GM19467 (cell line): ENCODE results near the gene KCTD17.

ENCODE experiments used
- ATAC-seq: cut with Tn5 transposase; IDR thresholded peaks from one replicate; pipeline ENCODE4 v1.9.1; 2021; ENCODE audit warnings: mild to moderate bottlenecking, moderate library complexity; ENCODE audit not compliant: unreplicated experiment

The KCTD17 gene, protein sequence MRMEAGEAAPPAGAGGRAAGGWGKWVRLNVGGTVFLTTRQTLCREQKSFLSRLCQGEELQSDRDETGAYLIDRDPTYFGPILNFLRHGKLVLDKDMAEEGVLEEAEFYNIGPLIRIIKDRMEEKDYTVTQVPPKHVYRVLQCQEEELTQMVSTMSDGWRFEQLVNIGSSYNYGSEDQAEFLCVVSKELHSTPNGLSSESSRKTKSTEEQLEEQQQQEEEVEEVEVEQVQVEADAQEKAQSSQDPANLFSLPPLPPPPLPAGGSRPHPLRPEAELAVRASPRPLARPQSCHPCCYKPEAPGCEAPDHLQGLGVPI

DNA sequence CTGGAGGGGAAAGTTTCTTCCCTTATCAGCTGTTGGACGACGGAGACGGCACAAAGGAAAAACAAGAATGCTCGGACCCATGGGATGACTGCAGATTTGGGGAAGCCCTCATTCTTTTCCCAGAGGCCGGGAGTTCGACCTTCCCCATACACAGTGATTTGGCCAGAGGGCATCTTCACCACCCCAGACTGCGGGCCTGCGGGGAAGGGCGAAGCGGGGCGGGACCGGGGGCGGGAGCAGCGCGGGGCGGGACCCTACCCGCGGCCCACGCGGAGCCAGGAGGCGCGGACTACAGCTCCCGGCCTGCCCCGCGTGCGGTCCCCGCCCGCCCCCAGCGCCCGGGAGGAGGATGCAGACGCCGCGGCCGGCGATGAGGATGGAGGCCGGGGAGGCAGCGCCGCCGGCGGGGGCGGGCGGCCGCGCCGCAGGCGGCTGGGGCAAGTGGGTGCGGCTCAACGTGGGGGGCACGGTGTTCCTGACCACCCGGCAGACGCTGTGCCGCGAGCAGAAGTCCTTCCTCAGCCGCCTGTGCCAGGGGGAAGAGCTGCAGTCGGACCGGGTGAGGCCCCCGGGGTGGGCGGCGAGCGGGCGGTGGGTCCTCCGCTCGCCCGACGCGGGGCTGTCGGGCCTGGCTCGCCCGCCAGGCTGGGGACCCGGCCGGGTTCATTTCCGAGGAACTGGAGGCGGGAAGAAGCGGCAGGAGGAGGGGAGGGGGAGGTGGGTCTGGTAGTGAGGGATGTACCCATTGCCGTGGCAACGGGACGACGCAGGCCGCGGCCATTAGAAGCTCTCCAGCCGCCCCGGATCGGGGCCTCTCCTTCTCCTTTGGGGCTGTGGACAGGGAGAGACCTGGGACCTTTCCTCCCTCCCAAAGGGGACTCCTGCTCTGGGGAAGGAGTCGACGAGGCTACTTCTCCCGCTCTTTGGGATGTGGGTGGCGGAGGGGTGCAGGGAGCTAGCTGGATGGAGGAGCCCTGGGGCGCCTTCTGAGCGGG lies at the start of gene KCTD17:
KCTD17 (plus strand) TSS at position 352 of the 995 bp plus-strand sequence; CDS start at position 371, 19 bp downstream.
- no peak for ATAC-seq

DNA sequence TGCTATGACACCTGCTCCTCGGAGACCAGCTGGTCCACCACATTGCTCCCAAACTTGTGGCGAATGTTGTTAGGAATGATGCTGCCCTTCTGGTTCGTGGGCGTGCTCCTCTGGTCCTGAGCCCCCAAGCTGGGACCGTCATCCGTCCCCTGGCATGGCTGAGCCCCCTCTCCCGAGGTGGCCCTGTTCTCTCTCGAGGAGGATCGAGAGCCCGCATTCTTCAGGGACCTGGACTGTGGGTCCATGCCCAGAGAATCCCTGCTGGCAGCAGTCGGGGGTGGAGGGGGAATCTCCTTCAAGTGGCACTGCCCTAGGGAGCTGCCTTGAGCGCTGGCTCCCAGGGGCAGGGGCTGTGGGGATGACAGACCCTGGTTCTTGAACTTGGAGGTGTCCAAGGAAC lies 49.7 kb upstream of the KCTD17 start:
- ATAC-seq: no peak

DNA sequence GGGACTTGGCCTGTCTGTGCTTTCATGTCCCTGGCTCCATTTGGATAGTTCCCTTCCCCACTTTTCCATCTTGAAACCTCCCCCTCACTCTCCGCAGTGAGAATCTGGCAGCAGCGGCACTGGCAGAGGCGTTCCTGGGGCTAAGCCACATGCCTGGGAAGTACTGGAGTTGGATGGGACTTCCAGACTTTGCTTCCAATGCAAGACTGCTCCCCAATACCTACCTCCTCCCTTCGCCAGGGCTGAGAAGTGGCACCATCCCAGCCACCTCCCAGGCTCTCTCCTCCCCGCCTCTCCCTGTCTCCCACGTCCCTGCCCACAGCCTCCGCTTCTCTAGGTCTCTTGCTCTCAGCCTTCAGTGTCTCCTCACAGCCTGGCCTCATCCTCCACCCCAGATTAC lies 48.9 kb upstream of the KCTD17 start:
- ATAC-seq: no peak

DNA sequence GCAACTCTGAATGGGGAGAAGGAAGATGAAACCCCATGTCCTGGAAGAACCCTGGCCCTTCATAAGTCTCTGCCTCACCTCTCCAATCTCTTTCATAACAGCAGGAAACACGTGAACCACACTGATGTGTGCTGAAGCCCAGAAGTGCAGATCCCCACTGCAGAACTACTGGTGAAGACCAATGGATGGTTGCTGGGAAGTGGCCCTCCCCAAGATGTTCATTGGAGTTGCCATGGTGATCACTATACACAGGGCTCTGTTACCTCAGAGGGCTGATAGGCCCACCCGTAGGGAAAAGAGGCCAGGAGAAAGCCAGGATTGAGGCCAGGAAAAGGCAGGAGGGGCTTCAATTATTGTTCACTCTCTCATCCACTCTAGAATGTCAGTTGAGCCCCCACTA lies 43.9 kb upstream of the KCTD17 start:
- ATAC-seq: no peak

DNA sequence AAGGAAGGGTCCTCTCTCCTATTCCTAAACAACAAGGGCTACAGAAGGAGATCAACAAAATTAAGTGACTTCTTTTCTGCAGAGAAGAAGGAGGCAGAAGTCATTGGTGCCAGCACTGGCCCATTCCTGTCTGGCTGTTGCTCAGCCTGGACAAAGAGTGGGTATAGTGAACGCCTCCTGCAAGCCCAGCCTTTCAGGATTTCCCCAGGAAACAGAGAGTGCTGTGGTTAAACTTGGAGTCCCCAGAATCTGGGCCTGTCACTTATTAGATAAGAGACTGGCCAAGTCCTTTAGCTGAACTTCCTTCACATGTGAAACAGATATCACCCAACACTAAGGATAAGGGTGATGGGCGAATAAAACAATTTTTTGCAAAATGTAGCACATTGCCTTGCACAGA lies 43.2 kb upstream of the KCTD17 start:
- ATAC-seq: no peak

DNA sequence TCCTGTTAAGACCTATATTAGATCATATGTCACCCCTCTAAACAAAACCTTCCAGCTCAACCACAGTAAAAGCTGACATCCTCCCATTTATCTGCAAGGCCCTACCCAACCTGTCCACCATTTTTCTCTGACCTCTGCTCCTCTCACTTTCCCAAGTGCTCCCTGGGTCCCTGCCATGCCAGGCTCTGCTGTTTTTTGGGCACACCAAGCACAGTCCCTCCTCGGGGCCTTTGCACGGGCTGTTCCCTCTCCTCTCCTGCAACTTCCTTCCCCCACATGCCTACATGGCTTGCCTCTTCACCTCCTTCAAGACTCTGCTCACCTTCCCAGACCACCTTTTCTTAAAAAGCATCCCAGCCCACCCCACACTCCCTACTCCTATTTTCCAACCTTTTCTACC lies 42.1 kb upstream of the KCTD17 start:
- no peak for ATAC-seq

DNA sequence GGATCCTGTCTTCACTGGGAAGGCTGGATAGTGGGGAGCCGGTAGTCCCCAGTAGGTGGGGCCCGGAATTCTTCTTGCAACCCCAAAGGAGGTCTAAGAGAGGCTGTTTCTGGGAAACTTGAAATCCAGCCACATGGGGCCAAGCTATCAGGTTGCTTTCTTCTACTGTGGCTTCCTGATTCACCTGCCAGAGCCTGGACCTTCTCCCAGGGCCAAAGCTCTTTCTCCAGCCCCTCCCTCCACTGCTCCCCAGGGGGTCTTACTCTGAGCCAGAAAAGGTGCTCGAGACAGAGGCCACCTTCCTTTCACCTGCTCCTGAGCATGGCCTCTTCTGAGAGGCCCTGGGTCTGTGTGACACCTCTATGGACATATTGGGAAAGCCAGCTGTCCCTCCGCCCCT lies 41.4 kb upstream of the KCTD17 start:
- ATAC-seq: no peak

DNA sequence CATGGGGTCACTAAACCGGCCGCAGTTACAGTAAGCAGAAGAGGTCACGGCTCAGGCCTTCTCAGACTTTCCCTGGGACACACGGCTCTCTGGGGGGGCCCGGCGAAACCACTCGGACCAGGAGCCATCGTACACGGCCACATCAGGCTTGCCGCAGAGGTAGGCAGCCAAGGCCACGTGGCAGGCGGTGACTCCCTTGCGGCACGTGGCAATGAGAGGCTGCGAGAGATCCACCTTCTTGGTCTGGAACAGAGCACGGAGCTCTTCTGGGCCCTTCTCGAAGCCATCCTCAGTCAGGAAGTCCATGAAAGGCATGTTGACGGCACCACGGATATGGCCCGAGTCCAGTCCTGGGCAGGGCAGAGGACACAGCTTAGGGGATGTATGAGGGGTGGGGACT lies 40.6 kb upstream of the KCTD17 start:
- ATAC-seq: no peak

DNA sequence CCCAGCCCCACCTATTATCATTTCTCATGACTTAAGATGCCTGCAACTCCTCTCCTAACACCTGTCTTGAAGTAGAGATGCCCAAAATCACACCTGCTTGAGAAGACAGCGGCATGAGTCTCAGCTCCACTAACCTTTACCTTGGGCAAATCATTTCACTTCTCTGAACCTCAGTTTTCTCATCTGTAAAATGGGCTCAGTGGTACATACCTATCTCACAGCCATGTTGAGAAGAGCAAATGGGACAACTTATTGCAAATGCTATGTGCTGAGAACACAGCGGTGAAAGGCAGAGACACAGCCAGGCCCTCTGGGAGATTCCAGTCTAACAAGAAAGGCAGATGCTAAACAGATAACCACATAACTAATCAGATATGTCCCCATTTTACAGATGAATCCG lies 40.1 kb upstream of the KCTD17 start:
- ATAC-seq: no peak

DNA sequence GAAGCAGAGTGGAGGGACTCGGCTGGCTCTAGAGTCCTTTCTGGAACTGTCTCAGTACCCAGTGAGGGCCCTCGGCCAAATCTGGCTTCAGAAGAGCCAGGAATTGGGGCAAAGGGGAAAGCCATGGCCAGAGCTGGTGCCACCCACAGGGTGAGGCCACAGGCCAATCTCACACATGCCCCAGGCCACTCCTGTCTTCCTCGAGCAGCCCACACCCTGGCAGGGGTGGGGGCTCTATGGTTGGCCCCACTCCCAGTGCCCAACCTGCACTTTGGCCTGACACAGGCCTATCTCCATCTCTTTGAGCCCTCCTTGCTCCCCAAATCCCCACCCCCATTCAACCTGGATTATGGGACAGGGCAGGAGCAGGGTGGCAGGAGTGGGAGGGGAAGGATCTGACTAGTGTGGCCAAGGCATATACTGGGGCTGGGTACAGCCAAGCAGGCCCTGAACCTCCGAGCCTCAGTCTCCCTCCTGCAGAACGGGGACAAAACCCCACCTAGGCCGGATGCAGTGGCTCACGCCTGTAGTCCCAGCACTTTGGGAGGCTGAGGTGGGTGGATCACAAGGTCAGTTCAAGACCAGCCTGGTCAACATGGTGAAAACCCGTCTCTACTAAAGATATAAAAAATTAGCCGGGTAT lies 39.2 kb upstream of the KCTD17 start:
- ATAC-seq: no peak

DNA sequence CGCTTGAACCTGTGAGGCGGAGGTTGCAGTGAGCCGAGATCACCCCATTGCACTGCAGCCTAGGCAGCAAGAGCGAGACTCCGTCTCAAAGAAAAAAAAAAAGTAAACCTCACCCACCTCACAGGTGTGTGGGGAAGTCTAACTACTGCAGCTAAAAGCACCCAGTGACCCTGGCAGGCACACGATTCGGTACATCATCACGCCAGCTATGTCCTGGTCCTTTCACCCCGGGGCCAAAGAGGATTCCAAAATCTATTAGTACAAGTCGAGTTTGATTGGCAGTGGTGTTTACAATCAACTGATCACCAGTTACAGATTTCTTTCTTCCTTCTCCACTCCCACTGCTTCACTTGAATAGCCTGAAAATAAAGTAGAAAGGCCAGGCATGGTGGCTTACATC lies 38.6 kb upstream of the KCTD17 start:
- ATAC-seq: no peak

DNA sequence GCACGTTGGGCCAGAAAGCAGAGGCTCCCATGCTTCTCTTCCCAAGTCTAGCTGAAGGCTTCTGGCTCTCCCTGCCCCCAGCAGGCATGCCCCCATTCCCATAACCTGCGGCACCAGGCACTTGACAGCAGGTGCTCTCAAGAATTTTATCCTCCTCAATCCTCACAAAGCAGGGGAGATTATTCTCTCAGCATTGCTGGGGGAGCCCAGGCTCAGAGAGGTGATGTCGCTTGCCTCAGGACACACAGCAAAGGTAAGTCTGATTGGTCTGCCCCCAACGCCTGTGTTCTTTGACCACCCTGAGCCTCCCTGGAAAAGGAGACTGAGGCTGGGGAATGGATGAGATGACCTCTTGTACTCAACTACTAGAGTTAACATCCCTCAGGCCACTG lies 37.1 kb upstream of the KCTD17 start:
- ATAC-seq: no peak

DNA sequence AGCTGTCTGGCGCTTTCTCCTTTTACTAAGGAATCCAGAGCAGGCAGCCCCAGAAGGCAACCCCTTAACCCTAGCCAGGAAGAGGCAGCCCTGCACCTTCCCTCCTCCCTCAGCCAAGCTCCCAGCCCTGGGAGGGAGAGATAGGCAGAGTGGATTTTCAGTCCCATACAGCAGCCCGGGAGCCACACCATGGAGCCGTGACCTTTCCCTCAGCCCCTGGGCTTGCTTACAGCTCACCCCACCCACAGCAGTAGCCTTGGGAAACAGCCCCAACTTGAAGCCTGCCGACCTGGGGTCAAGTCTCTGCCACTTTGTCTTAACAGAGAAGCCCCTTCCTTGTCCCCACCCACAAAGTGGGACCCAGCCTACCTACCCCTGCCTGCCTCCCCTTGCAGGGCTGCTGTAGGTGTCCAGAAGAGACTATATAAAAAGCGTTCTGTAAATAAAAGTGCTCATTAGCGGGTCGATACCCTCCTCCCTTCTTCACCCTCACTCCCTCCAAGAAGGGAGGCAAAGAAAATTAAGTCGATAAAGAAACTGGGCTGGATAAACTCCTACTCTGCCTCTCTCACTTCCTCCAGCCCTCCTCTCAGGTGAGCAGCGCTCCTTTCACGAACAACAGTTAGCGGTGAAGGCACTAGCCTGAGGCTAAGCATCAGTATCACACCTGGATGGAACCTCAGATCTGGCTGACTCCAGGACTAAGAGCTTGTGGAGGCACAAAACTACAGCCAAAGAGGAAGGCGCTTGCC lies 36.5 kb upstream of the KCTD17 start:
- ATAC-seq: no peak

DNA sequence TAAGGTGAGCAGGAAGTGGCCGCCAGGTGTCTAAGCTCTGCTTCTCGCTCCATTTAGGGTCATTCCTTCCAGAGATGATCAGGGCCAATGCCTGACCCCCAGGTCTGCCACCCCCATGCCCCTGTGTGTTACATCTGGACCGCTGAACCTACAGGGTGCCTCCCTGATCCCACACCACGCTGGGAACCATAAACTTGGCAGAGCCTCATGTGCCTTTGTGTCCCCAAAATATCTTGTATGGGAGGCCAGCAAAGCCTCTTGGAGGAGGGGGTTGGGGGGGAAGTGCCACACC lies 36.0 kb upstream of the KCTD17 start:
- ATAC-seq: no peak

DNA sequence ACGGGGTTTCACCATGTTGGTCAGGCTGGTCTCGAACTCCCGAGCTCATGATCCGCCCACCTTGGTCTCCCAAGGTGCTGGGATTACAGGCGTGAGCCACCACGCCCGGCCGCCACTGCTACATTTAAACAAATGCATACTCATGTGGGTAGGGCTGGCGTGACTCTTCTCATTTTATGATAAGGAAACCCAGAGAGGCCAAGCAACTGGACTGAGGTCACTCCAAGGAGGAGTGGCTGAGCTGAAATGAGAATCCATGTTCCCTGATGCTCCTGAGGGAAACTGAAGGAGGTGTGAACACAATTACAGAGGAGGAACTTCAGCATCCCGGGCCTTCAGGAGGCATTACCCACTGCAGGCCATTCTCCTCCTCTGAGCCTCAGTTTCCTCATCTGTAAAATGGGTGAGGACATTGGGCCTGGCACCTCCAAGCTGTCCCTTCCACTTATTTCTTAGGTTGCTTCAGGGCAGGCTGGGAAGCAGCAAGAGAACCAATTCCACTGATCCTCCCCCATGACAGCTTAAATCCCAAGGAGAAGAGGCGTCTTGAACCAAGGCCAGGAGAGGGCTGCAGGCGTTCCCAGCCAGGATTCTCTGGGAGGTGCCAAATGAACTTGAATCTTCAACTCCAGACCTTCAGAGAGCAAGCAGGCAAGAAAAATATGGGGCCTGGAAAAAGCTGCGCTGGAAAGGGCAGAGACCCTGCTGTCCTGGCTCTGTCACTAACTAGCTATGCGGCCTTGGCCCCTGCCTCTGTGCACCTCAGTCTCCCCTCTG lies 35.2 kb upstream of the KCTD17 start:
- ATAC-seq: no peak

DNA sequence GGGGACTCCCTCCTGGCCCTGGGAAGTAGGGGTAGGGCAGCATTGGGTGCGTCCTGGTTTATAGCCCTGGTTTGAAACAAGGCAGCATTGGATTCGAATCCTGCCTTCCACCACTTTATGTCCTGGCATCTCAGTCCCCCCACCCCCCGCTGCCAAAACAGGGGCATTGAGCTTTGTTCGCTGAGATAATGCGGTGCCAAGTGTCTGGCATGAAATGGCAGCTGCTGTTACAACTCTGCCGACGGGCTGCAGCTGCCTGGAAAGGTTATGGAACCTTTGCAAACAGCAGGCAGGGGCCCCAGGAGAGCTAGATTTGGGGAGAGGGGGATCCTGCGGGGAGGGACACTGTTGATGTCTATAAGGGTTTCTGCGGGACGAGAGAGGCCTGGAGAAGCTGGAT lies 34.2 kb upstream of the KCTD17 start:
- no peak for ATAC-seq

DNA sequence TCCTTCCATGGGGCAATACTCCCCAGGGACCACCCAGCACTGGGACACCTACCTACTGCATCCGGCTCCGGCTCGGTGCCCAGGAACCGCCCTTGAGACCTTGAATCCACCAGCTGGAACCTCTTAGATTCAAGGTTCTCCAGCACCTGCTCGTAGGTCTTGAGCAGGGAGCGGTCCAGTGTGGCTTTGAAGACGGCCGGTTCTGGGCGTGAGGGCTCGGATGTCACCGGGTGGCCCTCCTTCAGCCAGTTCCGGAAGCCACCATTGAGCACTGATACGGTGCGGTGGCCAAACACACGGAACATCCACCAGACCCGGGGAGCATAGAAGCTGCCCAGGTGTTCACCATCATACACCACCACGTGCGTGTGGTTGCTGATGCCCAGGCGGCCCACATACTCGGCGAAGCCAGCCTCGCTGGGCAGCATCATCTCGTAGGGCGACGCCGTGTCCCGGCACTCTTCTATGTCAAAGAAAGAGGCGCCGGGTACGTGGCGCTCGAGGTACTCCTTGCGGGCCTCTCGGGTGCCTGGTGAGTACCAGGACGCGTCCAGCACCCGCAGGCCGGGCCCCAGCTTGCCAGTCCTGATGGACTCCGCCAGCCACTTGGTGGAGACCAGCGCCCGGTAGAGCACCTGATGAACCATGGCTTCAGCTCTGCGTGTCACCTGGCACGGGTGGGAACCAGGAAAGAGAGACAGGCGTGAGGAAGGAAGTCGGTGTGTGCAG lies 33.3 kb upstream of the KCTD17 start:
- no peak for ATAC-seq

DNA sequence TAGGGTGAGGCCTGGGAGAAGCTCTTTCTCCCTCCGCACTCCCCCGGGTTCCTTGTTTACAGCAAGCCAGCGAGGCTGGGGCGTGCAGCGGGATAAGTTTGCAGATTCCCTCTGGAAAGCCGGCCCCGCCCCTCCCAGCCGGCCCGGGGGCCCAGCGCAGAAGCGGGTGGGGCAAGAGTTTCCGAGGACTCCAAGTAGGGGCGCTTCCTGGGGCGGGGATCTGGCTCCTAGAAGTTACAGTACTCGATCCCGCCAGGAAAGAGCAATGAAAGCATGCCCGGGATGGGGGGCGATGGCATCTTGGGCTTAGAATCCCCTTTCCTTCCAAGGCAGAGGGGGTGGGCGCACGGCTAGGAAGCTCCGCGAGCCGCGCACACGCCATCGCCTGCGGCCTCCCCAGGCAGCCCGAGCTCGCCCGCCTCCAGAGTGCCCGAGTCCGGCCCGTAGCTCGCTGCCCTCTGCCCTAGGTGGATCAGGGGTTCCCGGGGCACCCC lies 32.7 kb upstream of the KCTD17 start:
- ATAC-seq: no peak
